OCI-LY7 (cell line): Measurements from ENCODE around the gene SERPINA5.

ENCODE experiments used
- EZH2phosphoT487 ChIP-seq: fragments of 200-600 bp; sonication (generic); IDR thresholded peaks from 2 replicates; pipeline ENCODE4 v1.6.1; 2018; ENCODE audit warnings: low read depth, borderline replicate concordance, mild to moderate bottlenecking, mixed run types, antibody characterized with exemption, low read length, moderate library complexity, mixed read lengths
- TF ChIP-seq, protein P1 (sequence below): fragments of 200-600 bp; sonication (generic); conservative IDR thresholded peaks from 2 replicates; pipeline ENCODE4 v1.5.1; 2014; ENCODE audit warnings: mild to moderate bottlenecking, antibody characterized with exemption, low read length, moderate library complexity, mixed read lengths

DNA sequence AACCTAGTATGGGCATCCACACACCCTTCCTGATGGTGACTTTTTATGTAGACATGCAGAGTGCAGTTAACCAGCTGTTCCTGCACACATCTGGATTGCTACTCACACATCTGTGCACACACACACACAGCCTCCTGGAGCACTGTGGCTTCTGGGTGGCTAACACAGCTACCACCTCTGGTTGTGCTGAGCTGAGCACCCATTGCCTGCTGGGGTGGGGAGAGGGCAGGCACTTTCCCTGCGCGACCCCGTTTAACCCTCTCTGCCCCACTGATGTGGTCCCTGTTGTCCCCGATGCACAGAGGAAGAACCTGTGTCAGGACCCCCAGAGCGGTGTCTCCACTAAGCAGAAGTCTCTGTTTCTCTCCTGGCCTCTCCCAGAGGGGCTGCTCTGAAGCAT is 16.6 kb downstream of the SERPINA5 start:
- TF ChIP-seq, protein P1, sequence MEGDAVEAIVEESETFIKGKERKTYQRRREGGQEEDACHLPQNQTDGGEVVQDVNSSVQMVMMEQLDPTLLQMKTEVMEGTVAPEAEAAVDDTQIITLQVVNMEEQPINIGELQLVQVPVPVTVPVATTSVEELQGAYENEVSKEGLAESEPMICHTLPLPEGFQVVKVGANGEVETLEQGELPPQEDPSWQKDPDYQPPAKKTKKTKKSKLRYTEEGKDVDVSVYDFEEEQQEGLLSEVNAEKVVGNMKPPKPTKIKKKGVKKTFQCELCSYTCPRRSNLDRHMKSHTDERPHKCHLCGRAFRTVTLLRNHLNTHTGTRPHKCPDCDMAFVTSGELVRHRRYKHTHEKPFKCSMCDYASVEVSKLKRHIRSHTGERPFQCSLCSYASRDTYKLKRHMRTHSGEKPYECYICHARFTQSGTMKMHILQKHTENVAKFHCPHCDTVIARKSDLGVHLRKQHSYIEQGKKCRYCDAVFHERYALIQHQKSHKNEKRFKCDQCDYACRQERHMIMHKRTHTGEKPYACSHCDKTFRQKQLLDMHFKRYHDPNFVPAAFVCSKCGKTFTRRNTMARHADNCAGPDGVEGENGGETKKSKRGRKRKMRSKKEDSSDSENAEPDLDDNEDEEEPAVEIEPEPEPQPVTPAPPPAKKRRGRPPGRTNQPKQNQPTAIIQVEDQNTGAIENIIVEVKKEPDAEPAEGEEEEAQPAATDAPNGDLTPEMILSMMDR, result no peak
- TF ChIP-seq EZH2phosphoT487, result no peak
